ENCODE results near the gene KIF26B. TPM values are rescaled to one million over a fixed set of nuclear protein-coding genes. Genes with fewer than 3 reads are reported as not detected.
"Not testable (repeated sequence)": the region's sequence is repeated elsewhere in the genome, so short reads cannot be mapped to it uniquely, and the experiment has no call there.

Gene KIF26B
- total RNA-seq, 1 experiment from 2014 or later = 1.6 TPM

- no peaks in the 10 kb centered on the region for H3K36me3 Mint-ChIP-seq (ENCODE audit: insufficient read depth, unreplicated experiment)
- ChIA-PET POLR2A (interaction anchor here (1.6 kb wide), 1 partner anchor 56 kb away, joined by 3 read pairs; no protein-coding TSS in a partner anchor), CTCF (no interaction called here)
- H3K4me1 Mint-ChIP-seq (ENCODE audit: insufficient read depth, unreplicated experiment) = peaks cover 9% of the 10 kb centered on the region
- no peak for DNase-seq (ENCODE audit: unreplicated experiment)
- H3K4me3 Mint-ChIP-seq (ENCODE audit: unreplicated experiment) = no peak overlapping the region
- H3K9me3 Mint-ChIP-seq (ENCODE audit: unreplicated experiment) = peaks cover 5% of the 10 kb centered on the region
- H3K27ac Mint-ChIP-seq (ENCODE audit: low read depth, unreplicated experiment) = no peak overlapping the region
- TF ChIP-seq CTCF (IDR thresholded peaks at IDR 0.05; ENCODE audit: unreplicated experiment) = no peak
- intact Hi-C loops (cut with micrococcal nuclease) = no loop called here
- H3K27me3 Mint-ChIP-seq (ENCODE audit: insufficient read depth, unreplicated experiment) = peaks cover 55% of the 10 kb centered on the region
- BruUV-seq (replicated peaks) = no TSS peak
Observed at GRCh38 chr1:245398180-245398579, 243.4 kb downstream of the KIF26B start.

- no peaks in the 10 kb centered on the region for H3K9me3 Mint-ChIP-seq (ENCODE audit: unreplicated experiment)
- no peak for TF ChIP-seq CTCF (IDR thresholded peaks at IDR 0.05; ENCODE audit: unreplicated experiment)
- H3K4me3 Mint-ChIP-seq (ENCODE audit: unreplicated experiment) = no peak overlapping the region
- no peaks in the 10 kb centered on the region for H3K4me1 Mint-ChIP-seq (ENCODE audit: insufficient read depth, unreplicated experiment)
- H3K27me3 Mint-ChIP-seq (ENCODE audit: insufficient read depth, unreplicated experiment) = peaks cover 79% of the 10 kb centered on the region
- H3K36me3 Mint-ChIP-seq (ENCODE audit: insufficient read depth, unreplicated experiment) = no peaks in the 10 kb centered on the region
- DNase-seq (ENCODE audit: unreplicated experiment) = no peak
- intact Hi-C loops (cut with micrococcal nuclease) = no loop called here
- no peak overlapping the region for H3K27ac Mint-ChIP-seq (ENCODE audit: low read depth, unreplicated experiment)
- BruUV-seq (replicated peaks) = no TSS peak
- POLR2A ChIA-PET = no interaction called here
- CTCF ChIA-PET = interaction anchor here (0.7 kb wide), 1 partner anchor 18 kb away, joined by 3 read pairs; no protein-coding TSS in a partner anchor
Observed at GRCh38 chr1:245401881-245402587, 247.2 kb downstream of the KIF26B start.

GRCh38 chr1:245402998-245403397, 248.2 kb downstream of the KIF26B start:
- H3K27ac Mint-ChIP-seq (ENCODE audit: low read depth, unreplicated experiment); H3K36me3 Mint-ChIP-seq (ENCODE audit: insufficient read depth, unreplicated experiment); H3K9me3 Mint-ChIP-seq (ENCODE audit: unreplicated experiment); H3K4me3 Mint-ChIP-seq (ENCODE audit: unreplicated experiment); H3K4me1 Mint-ChIP-seq (ENCODE audit: insufficient read depth, unreplicated experiment); intact Hi-C loops (cut with micrococcal nuclease); POLR2A ChIA-PET; DNase-seq (ENCODE audit: unreplicated experiment); BruUV-seq (replicated peaks): not testable (repeated sequence)
- CTCF ChIA-PET = interaction anchor here (0.6 to 1.3 kb wide), 7 partner anchors 10 to 850 kb away, joined by 3 to 5 read pairs (median 3); no protein-coding TSS in a partner anchor
- peaks cover 69% of the 10 kb centered on the region for H3K27me3 Mint-ChIP-seq (ENCODE audit: insufficient read depth, unreplicated experiment)

GRCh38 chr1:245404527-245404926, 249.7 kb downstream of the KIF26B start:
- no peak overlapping the region for H3K4me3 Mint-ChIP-seq (ENCODE audit: unreplicated experiment)
- H3K9me3 Mint-ChIP-seq (ENCODE audit: unreplicated experiment) = no peaks in the 10 kb centered on the region
- no peak for TF ChIP-seq CTCF (IDR thresholded peaks at IDR 0.05; ENCODE audit: unreplicated experiment)
- DNase-seq (ENCODE audit: unreplicated experiment) = no peak
- H3K27me3 Mint-ChIP-seq (ENCODE audit: insufficient read depth, unreplicated experiment) = peaks cover 54% of the 10 kb centered on the region
- intact Hi-C loops (cut with micrococcal nuclease) = no loop called here
- H3K4me1 Mint-ChIP-seq (ENCODE audit: insufficient read depth, unreplicated experiment) = no peaks in the 10 kb centered on the region
- no peak overlapping the region for H3K27ac Mint-ChIP-seq (ENCODE audit: low read depth, unreplicated experiment)
- BruUV-seq (replicated peaks) = no TSS peak
- ChIA-PET POLR2A (no interaction called here), CTCF (interaction anchor here (0.6 to 1.3 kb wide), 8 partner anchors 8 to 1045 kb away, joined by 3 to 5 read pairs (median 4); no protein-coding TSS in a partner anchor)
- H3K36me3 Mint-ChIP-seq (ENCODE audit: insufficient read depth, unreplicated experiment) = no peaks in the 10 kb centered on the region
